Stimulated activated CD8-positive, alpha-beta memory T cell treated with anti-CD3 and anti-CD28 coated beads, Interleukin-4, amount 100 ng/mL, for 24 hours (primary cell): ENCODE measurements around the gene CCDC51.
"Not testable (repeated sequence)": the region's sequence is repeated elsewhere in the genome, so short reads cannot be mapped to it uniquely, and the experiment has no call there.

Experiments used
- DNase-seq: peaks from one replicate; pipeline ENCODE4 v3.0.0-alpha.2; 2020; ENCODE audit warnings: low read depth

Gene CCDC51

DNA sequence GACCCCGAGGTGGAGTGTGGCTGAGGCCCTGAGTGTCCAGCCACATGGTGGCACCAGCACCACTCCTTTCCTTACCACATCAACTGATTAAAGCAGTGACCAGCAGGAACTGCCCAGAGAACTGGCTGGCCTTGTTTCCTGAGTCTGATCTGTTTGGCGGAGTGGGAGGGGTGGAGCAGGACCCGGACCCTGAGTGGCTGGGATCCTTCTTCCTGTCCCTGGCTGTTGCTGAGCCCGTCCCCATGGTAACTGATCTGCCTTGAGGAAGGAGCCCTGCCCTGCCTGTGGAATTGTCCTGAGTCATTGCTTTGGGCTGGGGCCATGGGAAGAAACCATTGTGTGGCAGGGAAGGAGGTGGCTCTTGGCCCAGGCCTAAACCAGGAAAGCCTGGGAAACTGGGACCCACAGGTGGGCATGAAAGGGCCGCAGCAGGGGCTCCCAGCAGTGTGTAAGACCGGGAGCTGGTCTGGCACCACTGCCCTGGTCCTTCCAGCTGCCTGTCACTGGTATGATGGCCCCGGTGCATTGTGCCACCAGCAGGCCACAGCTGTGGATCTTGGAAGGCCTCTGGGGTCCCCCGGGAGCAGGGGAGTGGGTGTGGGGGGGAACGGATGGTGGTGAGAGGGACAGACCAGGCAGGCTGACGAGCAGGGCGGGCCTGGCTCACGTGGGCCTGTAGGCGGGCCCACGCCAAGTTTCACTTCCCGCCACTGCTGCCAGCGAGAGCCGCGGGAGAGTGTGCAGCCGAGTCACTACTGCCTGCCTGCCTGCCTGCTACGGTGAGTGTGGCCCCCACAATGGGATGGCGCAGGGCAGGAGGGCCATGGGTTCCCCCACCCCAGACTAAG lies 25.8 kb upstream of the CCDC51 start:
- peak; percentile 72 for DNase-seq

GRCh38 chr3:48465237-48465530 lies 25.3 kb upstream of the CCDC51 start:
- no peak for DNase-seq

DNA sequence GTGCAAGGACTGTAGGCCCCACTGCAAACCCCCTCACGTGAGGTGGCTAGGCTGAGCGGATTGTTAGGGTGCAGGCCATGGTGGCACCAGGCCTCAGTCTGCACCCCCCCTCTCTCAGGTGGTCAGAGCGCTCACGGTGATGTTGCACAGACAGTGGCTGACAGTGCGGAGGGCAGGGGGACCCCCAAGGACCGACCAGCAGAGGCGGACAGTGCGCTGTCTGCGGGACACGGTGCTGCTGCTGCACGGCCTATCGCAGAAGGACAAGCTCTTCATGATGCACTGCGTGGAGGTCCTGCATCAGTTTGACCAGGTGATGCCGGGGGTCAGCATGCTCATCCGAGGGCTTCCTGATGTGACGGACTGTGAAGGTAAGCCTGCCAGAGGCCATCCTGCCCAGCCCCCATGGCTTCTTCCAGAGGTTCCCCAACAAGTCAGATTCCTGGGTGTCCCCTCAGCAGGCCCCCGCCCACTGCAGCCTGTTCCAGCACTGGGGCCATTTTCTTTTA lies 24.8 kb upstream of the CCDC51 start:
- no peak for DNase-seq

DNA sequence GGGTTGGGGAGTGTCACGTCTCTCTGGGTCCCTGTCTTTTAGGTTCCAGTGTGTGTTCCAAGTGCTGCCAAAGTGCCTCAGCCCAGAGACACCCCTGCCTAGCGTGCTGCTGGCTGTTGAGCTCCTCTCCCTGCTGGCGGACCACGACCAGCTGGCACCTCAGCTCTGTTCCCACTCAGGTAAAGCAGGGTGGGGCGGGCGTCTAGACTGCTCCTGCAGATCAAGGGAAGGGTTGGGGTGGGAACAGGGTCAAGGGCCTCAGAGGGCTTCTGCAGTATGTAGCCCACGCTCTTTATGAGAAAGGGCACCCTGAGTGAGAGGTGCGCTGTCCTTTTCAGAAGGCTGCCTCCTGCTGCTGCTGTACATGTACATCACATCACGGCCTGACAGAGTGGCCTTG lies 23.8 kb upstream of the CCDC51 start:
- DNase-seq = no peak

DNA sequence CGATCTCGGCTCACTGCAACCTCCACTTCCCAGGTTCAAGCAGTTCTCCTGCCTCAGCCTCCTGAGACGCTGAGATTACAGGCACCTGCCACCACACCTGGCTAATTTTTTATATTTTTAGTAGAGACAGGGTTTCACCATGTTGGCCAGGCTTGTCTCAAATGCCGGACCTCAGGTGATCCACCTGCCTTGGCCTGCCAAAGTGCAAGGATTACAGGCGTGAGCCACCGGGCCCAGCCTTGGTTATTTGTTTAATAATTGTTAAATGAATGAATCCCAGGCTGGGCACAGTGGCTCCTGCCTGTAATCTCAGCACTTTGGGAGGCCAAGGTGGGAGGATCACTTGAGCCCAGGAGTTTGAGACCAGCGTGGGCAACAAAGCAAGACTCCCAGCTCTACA lies 21.8 kb upstream of the CCDC51 start:
- not testable (repeated sequence) for DNase-seq

DNA sequence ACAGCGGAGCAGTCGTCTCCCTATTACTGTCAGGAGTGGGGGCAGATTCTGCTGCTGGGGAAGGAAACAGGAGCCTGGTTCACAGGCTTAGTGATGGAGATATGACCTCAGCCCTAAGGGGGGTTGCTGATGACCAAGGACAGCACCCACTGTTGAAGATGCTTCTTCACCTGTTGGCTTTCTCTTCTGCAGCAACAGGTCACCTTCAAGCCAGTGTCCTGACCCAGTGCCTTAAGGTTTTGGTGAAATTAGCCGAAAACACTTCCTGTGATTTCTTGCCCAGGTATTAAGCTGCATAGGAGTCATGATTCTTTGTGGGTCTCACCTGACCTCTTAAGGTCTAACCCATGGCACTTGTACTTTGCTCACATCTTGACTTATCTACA lies 20.6 kb upstream of the CCDC51 start:
- no peak for DNase-seq

GRCh38 chr3:48459773-48460516 lies 20.0 kb upstream of the CCDC51 start:
- no peak for DNase-seq

DNA sequence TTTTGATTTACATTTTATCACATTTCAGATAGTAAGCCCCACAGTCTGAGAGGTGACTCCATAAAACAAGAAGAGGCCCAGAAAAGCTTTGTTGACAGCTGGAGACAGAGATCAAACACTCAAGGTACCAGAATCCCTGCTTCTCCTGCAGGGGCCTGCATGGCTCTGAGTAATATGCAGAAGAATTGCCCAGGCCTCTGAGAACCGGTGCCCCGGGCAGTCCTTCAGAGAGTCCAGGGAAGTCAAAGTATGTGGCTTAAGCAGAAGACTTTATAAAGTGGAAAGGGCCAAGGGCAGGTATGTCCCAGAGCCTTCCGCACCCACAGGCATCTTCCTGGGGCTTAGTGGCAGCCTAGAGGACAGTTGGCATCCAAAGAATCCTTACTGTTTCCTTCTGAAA lies 19.4 kb upstream of the CCDC51 start:
- DNase-seq = no peak

- DNase-seq = no peak
Observed at GRCh38 chr3:48456456-48456855, 16.5 kb upstream of the CCDC51 start.

DNA sequence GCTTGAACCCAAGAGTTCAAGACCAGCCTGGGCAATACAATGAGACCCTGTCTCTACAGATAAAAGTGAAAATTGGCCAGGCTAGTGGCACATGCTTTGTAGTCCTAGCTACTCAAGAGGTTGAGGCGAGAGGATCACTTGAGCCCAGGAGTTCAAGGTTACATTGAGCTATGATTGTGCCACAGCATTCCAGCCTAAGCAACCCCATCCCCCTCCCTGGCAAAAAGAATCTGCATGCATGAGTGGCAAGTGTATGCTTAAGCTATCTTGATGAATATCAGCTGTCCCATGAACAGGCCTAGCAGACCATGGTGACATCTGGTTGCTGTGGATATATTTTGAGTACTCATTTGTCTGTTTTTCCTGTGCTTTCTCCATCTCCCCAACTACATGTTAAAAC lies 11.4 kb upstream of the CCDC51 start:
- no peak for DNase-seq

DNA sequence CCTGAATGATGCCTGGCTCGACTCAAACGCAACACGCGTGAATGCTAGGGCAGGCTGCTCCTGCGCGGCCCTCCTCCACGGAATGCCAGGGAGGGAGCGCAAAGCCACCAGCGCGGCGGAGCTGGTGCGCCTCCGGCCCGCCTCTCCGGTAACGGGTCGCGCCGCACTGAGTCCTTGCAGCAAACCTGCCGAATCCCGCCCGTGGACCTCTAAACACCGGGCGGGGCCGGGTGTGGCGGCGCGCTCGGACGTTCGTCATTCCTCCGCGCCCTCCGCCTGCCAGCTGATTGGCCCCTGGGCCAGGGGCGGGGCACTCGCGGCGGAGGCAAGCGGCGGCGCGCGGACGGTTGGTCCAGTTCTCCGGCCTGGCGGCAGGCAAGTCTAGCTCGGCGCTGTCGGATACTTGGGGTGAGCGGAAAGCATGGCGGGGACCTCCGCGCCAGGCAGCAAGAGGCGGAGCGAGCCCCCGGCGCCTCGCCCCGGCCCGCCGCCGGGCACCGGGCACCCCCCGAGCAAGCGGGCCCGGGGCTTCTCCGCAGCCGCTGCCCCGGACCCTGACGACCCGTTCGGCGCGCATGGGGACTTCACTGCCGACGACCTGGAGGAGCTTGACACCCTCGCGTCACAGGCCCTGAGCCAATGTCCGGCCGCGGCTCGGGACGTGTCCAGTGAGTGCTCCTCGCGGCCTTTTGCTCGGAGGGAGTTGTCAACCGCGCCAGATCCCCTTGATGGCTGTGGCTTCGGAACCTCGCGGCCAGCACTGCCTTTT lies 6.7 kb upstream of the CCDC51 start, which contains the start of gene ATRIP:
ATRIP (plus strand) TSS at position 313 of the 769 bp plus-strand sequence; CDS start at position 422, 109 bp downstream.
- peak; percentile 84 for DNase-seq

DNA sequence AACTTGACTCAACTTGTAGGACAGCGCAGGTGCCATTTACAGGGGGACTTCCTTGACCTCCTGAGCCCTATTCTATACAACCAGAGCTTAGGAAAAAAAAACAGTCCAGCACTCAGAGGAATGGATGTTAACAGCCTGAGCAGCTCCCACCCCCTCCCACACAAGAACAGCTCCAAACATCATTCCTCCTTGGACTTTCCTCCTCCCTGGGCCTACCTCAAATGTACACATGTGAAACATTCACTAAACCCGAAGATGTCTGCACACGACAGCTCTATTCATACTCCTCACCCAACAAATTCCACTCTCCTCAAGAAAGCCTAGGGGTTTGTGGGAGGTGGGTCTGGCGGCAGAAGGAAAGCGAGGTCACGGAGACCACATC lies 6.1 kb upstream of the CCDC51 start:
- no peak for DNase-seq

DNA sequence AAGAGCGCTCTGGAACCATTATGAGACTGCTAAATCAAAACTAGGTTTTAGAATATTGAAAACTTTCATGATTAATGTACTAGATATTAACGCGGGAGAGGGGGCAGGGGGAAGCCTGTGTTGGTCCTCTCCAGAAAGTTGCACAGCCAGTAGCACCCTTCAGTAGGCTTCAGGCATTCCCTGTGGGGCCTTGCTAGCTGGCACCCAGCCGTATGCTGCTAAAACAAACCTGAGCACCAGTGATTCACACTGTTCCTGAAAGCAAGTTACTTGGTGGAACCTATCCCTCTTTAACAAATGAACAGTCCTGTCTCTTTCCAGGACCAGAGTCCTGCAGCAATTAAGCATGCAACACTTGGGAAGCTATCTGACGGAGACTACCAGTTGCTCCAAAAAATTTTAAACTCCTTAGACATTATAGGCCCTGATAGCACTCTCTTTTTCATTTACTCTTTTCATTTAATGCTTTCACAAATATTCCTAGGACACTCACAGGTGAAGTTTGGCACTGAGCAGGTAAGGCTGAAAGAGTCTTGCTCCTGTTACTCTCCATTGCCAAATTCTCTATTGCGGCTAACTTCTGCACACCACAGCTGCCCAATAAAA lies 5.5 kb upstream of the CCDC51 start:
- no peak for DNase-seq

GRCh38 chr3:48441940-48442339 lies 2.0 kb upstream of the CCDC51 start:
- no peak for DNase-seq

DNA sequence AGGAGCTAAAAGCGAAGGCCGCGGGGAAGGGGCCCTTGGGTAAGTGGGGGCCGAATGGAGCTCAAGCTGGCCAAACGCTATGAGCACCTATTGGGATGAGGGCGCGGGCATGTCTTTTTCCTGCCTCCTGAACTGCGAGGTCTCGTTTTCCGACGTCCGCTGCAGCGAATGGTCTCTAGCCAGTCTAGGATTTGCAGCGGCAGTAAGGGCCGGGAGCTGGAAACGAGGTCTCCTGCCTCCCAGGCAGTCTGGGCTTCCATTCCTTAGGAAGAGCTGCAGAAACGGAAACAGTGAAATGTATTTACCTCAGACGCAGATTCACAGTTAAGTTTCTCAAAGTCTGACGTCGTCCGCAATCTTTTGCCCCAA lies 655 bp upstream of the CCDC51 start:
- no peak for DNase-seq

DNA sequence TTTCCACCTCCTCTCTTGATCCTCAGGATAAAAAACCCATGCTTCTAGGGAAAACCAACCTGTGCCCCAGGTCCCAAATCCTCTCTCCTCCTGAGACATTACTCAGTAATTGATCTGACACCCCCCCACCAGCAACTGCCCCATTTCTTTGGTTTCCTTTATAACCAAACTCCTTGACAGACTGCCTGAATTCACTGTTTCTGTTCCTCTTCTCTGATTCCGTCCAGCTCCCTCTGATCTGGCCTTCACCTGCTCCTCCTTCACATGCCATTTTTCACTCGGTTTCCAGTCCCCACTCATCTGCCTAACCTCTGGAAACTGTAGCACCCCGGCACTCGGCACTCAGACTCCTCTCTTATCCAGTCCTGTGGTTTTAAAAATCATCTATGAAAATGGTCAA lies 2.1 kb downstream of the CCDC51 start:
- no peak for DNase-seq

DNA sequence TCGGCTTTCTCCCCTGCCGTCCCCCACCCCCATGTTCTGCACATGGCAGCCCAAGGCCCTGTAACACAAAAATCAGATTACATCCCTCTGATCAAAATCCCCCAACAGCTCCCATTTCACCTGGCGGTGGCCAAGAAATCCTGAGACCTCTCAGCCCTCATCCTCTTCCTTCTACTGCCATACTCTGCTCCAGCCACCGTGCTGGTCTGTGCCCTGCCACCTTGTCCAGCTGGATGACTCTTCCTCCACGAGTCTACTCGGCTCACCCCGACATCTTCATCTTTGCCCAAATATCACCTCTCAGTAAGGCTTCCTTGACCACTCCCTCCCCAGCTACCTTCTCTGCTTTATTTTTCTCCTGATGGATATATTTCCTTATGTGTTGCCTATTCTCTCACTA lies 3.1 kb downstream of the CCDC51 start:
- DNase-seq = no peak

- DNase-seq = no peak
Observed at GRCh38 chr3:48436477-48436787, 3.5 kb downstream of the CCDC51 start.

GRCh38 chr3:48435774-48436476 lies 4.0 kb downstream of the CCDC51 start:
- DNase-seq = peak; percentile 71

GRCh38 chr3:48435223-48435595 lies 4.7 kb downstream of the CCDC51 start:
- no peak for DNase-seq

DNA sequence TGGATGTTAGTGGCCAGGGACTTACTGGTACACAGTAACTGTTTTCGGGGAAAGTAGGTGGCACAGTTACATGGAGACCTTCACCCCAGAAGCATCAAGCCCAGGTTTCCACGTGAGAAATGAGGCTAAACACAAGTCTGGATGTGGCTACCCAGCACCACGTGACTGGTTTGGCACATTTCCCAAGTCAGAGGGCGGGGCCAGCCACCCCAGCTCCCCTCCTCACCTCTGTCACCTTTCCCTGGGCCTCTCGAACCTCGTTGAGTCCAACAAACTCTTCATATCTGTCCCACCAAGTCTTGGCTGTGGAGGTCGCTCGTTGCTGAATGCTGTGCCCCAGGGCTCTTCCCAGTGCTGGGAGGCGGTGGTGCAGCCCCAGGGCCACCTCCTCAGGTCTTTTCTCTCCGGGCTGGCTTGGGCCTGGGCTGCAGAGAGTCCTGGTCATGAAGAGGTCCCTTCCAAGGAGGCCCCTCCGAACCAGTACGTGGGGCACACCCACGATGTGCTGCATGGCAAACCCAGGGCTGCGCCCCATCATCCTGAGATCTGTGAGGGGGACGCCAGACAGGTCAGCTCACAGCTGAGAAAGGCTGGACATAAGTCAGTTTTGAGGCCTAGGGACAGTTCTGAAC lies 5.2 kb downstream of the CCDC51 start:
- DNase-seq = no peak
